ENCODE measurements around the gene DLG2.

The DLG2 gene

DNA sequence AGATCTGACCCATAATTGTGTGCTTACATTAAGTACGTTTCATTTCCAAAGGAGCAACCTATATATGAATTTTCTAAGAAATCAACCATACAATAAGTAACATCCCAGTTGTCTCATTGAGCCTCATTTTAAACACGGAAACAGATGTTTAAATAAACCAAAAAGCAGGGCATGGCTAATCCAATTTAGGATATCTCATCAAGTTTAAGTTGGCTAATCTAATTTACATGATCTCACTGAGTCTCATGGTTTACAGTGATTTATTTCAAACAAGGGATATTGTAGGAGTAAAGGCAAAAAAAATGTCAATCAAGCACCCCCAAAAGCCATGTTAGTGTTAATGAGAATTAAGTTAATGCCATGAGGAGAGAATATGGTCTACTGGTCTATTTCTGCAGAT is 1841.2 kb downstream of the DLG2 start:
- TF ChIP-seq, protein P1, sequence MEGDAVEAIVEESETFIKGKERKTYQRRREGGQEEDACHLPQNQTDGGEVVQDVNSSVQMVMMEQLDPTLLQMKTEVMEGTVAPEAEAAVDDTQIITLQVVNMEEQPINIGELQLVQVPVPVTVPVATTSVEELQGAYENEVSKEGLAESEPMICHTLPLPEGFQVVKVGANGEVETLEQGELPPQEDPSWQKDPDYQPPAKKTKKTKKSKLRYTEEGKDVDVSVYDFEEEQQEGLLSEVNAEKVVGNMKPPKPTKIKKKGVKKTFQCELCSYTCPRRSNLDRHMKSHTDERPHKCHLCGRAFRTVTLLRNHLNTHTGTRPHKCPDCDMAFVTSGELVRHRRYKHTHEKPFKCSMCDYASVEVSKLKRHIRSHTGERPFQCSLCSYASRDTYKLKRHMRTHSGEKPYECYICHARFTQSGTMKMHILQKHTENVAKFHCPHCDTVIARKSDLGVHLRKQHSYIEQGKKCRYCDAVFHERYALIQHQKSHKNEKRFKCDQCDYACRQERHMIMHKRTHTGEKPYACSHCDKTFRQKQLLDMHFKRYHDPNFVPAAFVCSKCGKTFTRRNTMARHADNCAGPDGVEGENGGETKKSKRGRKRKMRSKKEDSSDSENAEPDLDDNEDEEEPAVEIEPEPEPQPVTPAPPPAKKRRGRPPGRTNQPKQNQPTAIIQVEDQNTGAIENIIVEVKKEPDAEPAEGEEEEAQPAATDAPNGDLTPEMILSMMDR (IDR thresholded peaks at IDR 0.05; ENCODE audit: control insufficient read depth, extremely low read depth, insufficient read depth), result no peak
- no peak for DNase-seq (ENCODE audit: low read depth)
- H3K4me3 ChIP-seq (ENCODE audit: low read depth, low read length), result no peak overlapping the region

DNA sequence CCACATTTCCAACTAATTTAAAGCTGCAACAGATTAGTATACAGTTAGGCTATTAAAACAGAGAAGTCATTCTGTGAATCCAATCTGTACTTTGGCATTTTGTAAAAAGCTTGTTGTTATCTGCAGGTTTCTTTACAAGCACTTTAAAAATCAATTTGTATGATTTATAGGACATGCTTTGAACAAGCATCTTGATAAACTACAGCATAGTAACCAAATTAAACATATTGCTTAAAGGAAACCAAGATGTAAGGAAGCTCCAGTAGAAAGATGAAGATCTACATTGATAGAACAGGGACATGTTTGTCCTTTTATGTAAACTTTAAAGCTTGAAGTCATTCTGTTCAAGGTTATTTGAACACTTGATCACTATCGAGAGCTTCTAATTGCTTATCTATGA is 1842.7 kb downstream of the DLG2 start:
- no peak overlapping the region for H3K4me3 ChIP-seq (ENCODE audit: low read depth, low read length)
- TF ChIP-seq, protein P1 (IDR thresholded peaks at IDR 0.05; ENCODE audit: control insufficient read depth, extremely low read depth, insufficient read depth), result no peak
- peak; percentile 58 for DNase-seq (ENCODE audit: low read depth)

DNA sequence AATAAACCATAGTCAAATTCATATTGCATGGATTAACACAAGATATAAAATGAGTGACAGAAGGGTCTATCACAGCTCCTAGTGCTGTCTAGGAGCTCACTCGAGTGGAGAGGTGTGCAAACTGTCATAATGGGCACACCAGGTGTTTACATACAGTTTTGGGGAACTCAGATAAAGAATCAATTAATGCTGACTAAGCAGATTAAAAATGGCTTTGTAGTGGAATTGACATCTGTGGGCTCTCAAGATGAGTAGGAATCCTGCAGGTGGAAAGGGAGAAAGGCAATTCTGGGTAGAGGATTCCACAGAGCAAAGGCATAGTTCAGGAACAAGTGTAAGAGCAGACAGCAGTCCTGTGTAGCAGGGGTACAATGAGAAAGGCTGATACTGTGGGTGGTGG is 1844.8 kb downstream of the DLG2 start:
- H3K4me3 ChIP-seq (ENCODE audit: low read depth, low read length), result no peak overlapping the region
- no peak for DNase-seq (ENCODE audit: low read depth)
- TF ChIP-seq, protein P1 (IDR thresholded peaks at IDR 0.05; ENCODE audit: control insufficient read depth, extremely low read depth, insufficient read depth), result no peak

DNA sequence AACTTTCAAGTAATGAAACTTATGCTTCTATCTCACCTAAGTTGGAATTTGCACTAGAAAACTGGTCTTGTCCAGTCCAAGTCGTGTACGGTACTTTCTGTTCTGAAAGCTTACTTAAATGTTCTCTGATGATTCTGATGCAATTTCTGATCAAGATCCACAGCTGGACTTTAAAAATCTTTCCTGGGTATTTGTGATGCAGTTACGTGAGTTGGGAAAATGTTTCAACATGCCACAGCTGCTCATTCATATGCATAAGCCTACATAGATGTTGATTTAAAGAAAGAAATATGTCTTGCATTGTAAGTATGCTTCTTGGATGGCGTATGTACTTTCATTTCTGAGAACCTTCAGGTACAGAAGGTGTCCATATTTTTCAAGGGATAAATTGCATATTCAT is 1847.3 kb downstream of the DLG2 start:
- H3K4me3 ChIP-seq (ENCODE audit: low read depth, low read length), result no peak overlapping the region
- no peak for DNase-seq (ENCODE audit: low read depth)
- TF ChIP-seq, protein P1 (IDR thresholded peaks at IDR 0.05; ENCODE audit: control insufficient read depth, extremely low read depth, insufficient read depth), result no peak

DNA sequence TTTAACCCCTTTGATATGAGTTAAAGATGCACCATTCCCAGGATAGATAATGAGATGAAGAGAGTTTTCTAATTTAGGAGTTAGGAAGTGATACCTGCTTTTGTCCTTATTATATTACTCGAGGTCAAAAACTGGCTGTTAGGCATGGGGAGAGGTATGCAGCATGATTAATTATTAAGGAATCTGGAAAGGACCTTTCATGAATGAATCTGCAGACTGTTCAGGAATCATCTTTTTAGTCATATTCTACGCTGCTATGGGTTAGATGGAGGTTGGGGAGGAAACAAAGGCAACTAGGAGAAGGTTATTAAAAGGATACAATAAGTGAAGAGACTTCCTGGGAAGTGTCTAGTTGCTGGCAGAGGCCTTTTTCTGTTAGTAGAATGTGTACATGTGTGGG is 1848.5 kb downstream of the DLG2 start:
- no peak for DNase-seq (ENCODE audit: low read depth)
- H3K4me3 ChIP-seq (ENCODE audit: low read depth, low read length), result no peak overlapping the region
- TF ChIP-seq, protein P1 (IDR thresholded peaks at IDR 0.05; ENCODE audit: control insufficient read depth, extremely low read depth, insufficient read depth), result no peak

DNA sequence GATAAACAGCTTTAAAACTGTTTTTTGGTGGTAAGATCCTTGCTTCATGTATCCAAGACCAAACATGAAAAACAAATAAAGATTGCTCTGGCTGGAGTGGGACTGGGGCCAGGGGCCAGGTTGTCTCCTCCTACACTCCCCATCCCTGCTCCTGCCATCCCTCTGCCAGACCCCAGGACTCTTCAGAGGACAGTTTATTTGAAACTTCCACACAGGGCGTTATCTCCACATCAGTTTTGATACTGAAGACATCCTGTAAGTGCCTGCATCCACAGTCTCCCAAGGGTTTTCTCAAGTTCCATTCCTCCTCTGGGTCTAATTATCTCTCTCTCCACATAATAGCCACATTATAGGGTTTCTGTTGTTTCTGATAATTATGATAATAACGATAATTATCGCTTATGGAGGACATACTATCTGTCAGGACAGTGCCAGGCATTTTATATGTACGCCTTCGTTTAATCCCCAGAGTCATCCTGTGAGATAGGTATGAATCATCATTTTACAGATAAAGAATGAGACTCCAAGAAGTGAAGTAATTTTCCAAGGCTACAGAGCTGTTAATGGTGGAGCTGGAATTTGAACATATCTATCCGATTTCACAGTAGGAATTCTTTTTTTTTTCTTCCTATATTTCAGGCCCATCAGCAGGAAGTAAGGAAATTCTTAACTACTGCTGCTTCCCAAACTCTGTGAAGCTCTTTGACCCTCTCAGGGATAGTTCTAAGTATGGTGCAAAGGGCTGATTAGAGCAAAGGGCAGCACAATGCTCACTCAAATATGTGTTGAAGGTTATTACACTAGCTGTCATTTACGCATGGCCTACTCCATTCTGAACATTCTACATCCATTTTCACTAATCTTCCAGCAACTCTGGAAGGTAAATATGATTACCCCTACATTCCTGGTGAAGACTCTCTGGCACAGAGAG is 1852.9 kb downstream of the DLG2 start:
- DNase-seq (ENCODE audit: low read depth), result no peak

More for the DNA sequence above, 1852.9 kb downstream of the DLG2 start:
- TF ChIP-seq, protein P1 (IDR thresholded peaks at IDR 0.05; ENCODE audit: control insufficient read depth, extremely low read depth, insufficient read depth), result no peak
- H3K4me3 ChIP-seq (ENCODE audit: low read depth, low read length), result no peak overlapping the region
